ENCODE results near the gene ABHD17A. TPM values are rescaled to one million over a fixed set of nuclear protein-coding genes. Genes with fewer than 3 reads are reported as not detected.
"Not testable (repeated sequence)": the region's sequence is repeated elsewhere in the genome, so short reads cannot be mapped to it uniquely, and the experiment has no call there.

The ABHD17A gene
- total RNA-seq, 1 donor from 2014 or later, result 64.4 TPM

DNA sequence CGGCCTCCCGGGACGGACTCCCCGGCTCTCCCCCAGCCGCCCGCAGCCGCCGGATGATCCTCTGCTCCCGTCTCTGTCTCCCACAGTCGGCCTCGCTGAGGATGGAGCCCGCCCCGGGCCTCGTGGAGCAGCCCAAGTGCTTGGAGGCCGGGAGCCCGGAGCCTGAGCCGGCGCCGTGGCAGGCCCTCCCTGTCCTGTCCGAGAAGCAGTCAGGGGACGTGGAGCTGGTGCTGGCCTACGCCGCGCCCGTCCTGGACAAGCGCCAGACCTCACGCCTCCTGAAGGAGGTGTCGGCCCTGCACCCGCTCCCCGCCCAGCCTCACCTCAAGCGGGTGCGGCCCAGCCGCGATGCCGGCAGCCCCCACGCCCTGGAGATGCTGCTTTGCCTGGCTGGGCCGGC, 26.7 kb upstream of the ABHD17A start:
- ATAC-seq (no peak), DNase-seq (no peak)
- intact Hi-C loops (cut with micrococcal nuclease), result no loop called here

DNA sequence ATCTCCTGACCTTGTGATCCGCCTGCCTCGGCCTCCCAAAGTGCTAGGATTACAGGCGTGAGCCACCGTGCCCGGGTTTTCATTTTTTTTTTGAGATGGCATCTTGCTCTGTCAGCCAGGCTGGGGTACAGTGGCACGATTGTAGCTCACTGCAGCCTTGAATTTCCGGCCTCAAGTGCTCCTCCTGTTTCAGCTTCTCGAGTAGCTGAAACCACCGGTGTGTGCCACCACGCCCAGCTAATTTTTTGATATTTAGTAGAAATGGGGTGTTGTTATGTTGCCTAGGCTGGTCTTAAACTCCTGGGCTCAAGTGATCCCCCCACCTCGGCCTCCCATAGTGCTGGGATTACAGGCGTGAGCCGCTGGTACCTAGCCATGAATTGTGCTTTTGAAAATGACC, 25.8 kb upstream of the ABHD17A start:
- ATAC-seq, result no peak
- intact Hi-C loops (cut with micrococcal nuclease), result no loop called here
- DNase-seq, result no peak

DNA sequence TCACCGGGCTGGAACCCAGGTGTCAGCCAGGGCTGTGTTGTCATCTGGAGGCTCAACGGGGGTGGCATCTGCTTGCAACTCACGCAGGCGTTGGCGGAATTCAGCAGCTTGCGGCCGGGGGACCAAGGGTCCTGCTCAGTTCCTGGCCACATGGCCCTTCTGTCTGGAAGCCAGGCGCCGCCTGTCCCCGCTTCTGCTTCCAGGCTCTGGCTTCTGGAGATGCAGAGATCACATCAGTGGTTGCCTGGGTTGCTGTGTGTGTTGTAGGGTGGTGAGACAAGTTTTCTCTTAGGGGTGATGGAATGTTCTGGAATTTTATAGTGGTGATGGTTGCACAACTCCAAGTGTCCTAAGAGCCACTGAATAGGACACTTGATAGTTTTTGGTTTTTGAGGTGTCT, 24.9 kb upstream of the ABHD17A start:
- DNase-seq (no peak), ATAC-seq (no peak)
- intact Hi-C loops (cut with micrococcal nuclease), result no loop called here

DNA sequence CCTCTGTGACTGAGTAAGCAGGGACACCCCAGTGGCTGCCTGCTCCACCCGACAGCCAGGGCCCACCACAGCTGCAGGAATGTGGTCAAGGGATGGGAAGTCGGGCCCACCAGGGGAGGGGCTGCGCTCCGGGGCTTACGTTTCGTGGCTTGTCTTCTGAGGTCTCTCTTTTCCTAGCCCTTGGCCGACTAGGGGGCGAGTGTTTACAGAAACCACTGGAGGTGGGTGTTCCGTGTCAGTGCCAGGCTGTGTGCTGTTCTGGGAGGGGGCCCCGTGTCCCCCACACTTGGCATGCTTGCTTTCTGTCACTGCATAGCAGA, 24.4 kb upstream of the ABHD17A start:
- intact Hi-C loops (cut with micrococcal nuclease), result no loop called here
- ATAC-seq, result no peak
- no peak for DNase-seq

DNA sequence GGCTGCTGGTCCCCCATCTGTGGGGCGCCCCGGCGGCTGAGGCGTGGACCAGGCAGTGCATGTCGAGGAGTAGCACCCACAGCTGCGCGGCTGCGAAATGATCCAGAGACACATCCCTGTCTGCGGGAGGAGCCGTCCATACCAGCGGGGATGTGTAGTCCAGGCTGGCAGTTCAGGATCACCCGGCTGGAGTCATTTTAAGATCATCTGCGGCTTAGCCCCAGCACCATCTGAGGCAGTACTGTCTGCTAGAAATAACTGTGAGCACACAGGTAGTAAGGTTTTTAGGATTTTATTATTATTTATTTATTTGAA, 23.0 kb upstream of the ABHD17A start:
- ATAC-seq (no peak), DNase-seq (no peak)
- intact Hi-C loops (cut with micrococcal nuclease), result no loop called here

DNA sequence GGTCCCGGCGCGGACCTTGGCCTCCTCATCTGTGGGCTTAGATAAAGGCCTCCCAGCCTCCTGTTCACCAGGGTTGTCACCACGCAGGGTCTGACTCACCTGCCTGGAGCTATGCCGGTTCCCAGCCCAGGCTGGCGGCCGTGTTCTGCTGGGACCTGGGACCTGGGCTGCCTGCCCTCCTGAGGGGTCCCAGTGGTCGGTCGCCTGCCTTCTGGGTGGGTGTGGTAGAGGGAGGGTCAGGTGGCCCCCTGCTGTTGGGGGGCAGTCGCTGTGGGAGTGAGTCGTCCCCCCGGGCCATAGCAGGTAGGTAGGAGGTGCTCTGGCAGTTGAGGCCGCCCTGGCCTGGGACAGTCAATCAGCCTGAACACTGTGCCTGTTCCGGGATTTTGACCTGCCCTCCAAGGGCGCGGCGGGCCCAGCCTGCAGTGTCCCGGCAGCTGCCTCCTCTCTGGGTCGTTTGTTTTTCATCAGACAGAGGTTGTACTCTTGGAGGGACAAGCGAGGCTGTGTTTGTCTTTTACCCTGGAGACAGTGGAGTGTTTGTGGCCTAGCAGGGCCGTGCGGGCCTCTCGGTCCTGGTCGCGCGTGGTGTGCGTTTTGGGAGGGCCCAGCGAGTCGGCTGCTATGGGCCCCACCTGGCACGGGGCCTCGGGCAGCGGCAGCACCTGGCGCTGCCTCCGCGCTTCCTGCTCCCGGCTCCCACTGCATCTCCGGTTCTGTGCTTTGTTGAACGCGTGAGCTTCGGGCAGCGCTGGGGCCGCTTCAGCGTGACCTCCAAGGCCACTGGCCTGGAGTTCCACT, 22.5 kb upstream of the ABHD17A start:
- intact Hi-C loops (cut with micrococcal nuclease), result no loop called here
- ATAC-seq (no peak), DNase-seq (no peak)

DNA sequence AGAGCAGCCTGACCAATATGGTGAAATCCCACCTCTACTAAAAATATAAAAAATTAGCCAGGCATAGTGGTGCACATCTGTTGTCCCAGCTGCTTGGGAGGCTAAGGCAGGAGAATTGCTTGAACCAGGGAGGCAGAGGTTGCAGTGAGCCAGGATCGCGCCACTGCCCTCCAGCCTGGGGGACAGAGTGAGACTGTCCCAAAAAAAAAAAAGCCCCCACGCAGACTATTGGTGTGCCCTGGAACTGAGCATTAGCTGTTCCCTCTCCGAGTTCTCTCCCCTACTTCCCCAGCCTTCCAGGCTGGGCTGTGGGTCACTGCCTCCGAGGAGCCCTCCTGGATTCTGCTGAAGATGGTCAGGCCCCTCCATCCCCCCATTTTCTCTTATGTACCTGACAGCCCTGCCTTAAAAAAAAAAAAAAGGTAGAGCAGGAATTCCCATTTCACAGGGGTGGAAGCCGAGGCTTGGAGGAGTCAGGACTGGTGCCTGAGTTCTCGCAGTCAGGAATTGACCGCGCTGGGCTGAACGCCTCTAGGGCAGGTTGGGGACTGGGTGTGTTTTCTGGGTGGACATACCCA, 21.8 kb upstream of the ABHD17A start:
- DNase-seq (no peak), ATAC-seq (no peak)
- intact Hi-C loops (cut with micrococcal nuclease), result no loop called here

DNA sequence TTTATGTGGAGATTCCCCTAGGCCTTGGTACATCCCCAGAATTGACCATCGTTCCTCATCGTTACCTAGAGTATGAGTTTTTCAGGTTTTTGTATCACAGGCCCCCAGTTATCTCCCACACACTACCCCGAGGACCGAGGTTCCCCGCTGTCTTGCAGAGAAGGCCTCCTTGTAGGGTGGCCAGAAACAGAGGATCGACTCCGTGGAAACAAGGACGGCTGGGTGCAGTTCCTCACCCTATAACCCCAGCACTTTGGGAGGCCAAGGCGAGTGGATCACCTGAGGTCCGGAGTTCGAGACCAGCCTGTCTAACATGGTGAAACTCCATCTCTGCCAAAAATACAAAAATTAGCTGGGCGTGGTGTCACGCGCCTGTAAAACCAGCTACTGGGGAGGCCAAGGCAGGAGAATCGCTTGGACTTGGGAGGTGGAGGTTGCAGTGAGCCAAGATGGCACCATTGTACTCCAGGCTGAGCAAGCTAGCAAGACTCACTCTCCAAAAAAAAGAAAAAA, 20.6 kb upstream of the ABHD17A start:
- ATAC-seq (no peak), DNase-seq (no peak)
- intact Hi-C loops (cut with micrococcal nuclease), result no loop called here

DNA sequence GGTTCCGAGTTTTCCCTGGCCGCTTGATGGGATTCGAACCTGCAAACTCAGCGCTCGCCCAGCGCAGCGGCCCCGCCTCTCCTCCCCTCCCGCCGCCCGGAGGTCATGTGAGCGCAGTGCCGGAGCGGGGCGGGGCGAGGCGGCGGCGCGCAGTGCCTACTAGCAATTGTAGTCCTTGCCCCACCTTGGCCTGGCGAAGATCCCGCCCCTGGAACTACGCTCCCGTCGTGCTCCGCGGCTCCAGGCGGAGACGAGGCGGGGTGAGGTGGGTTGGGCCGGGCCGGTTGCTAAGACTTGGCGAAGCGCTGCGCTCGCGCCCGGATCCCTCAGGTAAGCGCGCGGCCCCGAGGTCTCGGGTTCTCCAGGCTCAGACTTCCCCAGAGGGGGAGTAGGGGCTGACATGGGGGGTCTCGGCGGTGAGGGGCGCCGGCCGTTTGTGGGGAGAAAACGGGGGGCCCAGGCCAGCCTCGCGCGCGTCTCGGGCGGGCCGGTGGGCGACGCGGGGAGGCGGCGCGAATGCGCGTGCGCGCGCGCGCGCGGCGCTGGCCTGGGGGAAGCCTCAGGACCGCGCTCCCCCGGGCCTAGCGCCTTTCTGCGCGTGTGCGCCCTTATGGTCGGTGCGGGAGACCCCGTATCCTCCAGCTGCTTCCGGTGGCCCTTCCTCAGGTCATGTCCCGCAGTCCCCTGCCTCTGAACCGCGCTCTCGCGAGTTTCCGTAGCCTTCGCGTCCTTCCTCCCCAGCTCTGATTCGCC, 20.0 kb upstream of the ABHD17A start, which contains the start of the genes ADAT3 and SCAMP4:
Gene ADAT3 (plus strand): TSS at position 290 of the 753 bp plus-strand sequence. CDS start 6,649 bp downstream, outside the sequence.
Gene SCAMP4 (plus strand): TSS at position 290 of the 753 bp plus-strand sequence. CDS start 9,621 bp downstream, outside the sequence.
- peak; percentile 100 for DNase-seq
- ATAC-seq, result peak; percentile 97
- intact Hi-C loops (cut with micrococcal nuclease), result no loop called here

DNA sequence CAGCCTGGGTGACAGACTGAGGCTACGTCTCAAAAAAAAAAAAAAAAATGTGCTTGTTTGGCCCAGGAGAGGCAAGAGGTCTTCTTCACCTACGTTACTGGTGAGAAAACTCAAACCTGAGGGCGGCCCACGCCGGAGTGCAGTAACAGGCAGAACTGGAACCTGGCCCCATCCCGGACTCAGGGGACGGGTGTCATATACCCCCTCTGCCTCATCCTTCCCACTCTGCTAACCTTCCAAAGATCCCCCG, 19.5 kb upstream of the ABHD17A start:
- DNase-seq (no peak), ATAC-seq (no peak)
- intact Hi-C loops (cut with micrococcal nuclease), result no loop called here

DNA sequence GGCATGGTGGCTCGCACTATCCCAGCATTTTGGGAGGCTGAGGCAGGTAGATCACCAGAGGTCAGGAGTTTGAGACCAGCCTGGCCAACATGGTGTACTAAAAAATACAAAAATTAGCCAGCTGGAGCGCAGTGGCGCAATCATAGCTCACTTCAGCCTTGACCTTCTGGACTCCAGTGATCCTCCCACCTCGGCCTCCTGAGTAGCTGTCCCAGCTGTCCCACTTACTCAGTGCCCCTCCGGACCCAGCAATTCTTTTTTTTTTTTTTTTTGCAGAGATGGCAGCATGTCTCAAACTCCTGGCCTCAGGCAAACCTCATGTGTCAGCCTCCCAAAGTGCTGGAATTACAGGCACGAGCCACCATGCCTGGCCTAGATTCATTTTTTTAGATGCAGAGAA, 17.6 kb upstream of the ABHD17A start:
- intact Hi-C loops (cut with micrococcal nuclease), result no loop called here
- ATAC-seq (no peak), DNase-seq (no peak)

DNA sequence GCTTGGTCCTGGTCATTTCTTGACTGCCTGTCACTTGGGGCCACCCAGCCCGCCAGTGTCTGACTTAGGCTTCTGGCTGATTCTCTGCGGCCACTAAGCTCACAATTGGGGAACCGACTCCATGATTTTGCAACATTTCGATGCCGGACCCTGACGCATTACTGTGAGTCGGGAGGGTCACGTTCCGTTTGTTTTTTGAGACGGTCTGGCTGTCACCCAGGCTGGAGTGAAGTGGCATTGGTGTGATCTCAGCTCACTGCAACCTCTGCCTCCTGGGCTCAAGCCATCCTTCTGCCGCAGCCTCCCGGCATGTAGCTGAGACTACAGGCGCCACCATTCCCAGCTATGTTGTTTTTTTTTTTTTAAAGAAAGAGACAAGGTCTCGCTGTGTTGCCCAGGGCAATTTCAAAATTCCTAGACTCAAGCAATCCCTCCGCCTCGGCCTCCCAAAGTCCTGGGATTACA, 16.7 kb upstream of the ABHD17A start:
- ATAC-seq (no peak), DNase-seq (peak; percentile 53)
- intact Hi-C loops (cut with micrococcal nuclease), result no loop called here

DNA sequence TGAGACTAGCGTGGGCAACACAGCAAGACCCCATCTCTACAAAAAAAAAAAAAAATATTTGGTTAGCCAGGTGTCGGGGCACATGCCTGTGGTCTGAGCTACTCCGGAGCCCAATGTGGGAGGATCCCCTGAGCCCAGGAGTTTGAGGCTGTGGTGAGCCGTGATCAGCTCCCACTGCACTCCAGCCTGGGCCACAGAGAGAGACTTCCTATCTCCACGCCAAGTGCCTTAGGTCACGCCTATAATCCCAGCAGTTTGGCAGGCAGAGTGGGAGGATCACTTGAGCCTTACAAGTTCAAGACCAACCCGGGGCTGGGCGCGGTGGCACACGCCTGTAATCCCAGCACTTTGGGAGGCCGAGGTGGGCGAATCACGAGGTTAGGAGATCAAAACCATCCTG, 11.2 kb upstream of the ABHD17A start:
- no peak for ATAC-seq
- intact Hi-C loops (cut with micrococcal nuclease), result no loop called here
- no peak for DNase-seq

DNA sequence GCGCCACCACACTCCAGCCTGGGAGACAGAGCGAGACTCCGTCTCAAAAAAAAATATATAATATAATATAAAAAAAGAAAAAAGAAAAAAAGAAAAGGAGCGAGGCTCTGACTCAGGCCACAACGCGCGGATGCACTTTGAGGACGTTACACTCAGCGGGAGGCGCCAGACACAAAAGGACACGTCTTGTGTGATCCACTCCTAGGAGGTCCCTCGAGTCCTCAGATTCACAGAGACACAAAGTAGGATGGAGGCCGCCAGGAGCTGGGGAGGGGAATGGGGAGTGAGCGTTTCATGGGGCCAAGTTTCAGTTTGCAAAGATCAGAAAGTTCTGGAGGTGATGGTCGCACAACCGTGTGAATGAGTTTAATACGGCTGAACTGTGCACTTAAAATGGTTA, 8.5 kb upstream of the ABHD17A start:
- intact Hi-C loops (cut with micrococcal nuclease), result no loop called here
- no peak for DNase-seq
- no peak for ATAC-seq

DNA sequence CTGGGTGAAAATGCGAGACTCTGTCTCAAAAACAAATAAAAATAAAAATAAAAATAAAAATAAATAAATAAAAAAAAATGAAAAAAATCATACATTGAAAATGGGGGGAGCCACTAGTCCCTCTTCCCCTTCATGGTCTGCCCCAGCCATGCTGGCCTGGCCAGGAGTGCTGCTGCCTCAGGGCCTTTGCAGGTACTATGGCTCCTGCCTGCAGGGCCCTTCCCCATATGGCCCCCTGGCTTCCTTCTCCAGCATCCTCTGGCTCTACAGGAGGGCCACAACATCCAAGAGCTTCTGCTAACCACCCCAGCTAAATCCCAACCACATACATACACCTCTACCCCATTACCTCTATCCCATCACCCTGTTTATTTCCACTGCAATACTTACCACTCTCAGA, 4.6 kb upstream of the ABHD17A start:
- intact Hi-C loops (cut with micrococcal nuclease), result no loop called here
- ATAC-seq (no peak), DNase-seq (no peak)

DNA sequence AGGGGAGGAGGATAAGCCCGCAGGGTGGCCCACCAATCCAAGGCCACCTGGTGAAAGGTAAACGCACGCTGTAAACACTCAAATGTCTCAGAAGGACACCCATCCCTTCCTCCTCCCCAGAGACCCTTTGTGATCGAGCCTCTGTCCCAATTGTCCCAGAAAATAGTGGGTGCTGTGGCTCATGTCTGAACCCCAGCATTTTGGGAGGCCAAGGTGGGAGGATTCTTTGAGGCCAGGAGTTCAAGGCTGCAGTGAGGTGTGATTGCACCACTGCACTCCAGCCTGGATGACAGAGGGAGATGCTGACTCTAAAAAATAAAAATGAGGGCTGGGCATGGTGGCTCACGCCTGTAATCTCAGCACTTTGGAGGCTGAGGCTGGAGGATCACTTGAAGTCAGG, 3.1 kb upstream of the ABHD17A start:
- intact Hi-C loops (cut with micrococcal nuclease), result no loop called here
- ATAC-seq, result no peak
- DNase-seq, result no peak

DNA sequence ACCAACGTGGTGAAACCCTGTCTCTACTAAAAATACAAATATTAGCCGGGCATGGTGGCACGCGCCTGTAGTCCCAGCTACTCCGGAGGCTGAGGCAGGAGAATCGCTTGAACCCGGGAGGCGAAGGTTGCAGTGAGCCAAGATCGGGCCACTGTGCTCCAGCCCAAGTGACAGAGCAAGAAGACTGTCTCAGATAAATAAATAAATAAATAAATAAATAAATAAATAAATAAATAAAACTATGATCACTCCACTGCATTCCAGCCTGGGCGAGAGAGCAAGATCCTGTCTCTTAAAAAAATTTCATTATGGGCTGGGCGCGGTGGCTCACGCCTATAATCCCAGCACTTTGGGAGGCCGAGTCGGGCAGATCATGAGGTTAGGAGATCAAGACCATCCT, 1.1 kb upstream of the ABHD17A start:
- DNase-seq; ATAC-seq; intact Hi-C loops (cut with micrococcal nuclease): not testable (repeated sequence)

DNA sequence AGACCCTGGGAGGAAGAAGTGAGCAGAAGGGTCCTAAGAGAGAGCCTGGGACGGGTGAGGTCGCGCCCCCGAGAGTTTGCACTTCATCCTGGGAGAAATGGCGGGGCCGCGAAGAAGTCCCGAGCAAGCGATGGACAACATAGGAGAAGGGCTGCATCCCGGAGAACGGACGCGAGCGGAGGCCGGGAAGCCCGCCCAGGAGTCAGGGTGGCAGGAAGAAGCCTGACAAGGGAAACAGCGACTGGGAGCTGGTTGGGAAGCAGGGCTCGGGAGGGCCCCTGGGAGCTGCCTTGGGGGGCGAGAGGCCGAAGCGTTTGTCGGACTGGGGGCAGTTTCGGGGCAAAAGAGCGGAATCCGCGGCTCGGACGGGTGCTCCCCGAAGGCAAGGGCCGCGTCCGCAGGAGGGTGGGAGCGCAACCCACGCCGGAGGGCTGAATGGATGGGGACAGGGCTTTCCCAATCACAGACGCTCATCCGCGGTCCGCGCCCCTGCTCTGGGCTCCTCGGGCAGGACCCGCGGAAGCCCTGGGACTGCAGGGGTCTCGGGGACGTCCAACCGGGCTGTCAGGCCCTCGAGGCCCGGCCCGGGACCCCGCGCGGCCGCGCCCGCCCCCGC, 469 bp downstream of the ABHD17A start:
- DNase-seq (no peak), ATAC-seq (peak; percentile 1)
- intact Hi-C loops (cut with micrococcal nuclease), result no loop called here

DNA sequence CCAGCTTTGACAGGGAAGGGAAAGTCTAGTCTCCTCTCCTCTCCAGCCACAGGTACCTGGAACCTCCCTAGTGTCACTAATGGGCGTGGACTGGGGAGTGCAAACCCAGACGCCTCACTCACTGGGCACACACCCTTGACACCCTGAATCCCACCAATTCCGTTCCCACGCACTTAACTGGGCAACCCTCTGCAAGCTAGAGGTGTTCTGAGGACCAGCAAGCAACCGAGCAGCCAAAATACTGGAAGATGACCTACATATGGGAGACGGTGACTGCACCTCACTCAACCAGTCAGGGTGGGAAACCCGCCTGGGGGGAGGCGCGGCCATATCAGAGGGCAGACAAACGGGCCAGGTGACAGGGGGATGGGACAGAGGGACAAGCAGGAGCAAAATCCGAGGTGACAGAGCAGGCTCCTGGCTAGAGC, 991 bp downstream of the ABHD17A start:
- DNase-seq (no peak), ATAC-seq (no peak)
- intact Hi-C loops (cut with micrococcal nuclease), result no loop called here

DNA sequence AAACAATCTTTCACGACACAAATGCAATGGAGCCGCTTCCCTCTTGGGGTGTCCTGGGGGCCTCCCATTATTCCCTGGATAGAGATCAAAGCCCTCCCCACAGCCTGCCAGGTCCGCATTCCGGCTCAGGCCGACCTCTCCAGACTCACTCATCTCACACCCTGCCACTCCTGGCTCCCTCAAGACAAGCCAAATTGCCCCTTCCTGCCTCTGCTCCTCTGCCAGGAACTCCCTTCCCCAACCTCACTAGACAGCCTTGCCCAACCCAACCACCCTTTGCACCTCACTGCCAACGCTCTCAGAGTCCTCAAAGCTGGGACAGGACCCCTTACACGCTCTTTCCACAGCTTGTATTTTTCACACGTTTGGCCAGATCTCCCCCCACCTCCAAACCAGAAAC, 1.5 kb downstream of the ABHD17A start:
- intact Hi-C loops (cut with micrococcal nuclease), result no loop called here
- DNase-seq (no peak), ATAC-seq (no peak)

Data from left ventricle myocardium superior (tissue), 1 donor.